ENCODE measurements around the gene PLA2G4A. TPM values are rescaled to one million over a fixed set of nuclear protein-coding genes. Genes with fewer than 3 reads are reported as not detected.

PLA2G4A gene
- total RNA-seq, 3 donors from 2014 or later: 5.3 to 26.8 (median 6.9) TPM

DNA sequence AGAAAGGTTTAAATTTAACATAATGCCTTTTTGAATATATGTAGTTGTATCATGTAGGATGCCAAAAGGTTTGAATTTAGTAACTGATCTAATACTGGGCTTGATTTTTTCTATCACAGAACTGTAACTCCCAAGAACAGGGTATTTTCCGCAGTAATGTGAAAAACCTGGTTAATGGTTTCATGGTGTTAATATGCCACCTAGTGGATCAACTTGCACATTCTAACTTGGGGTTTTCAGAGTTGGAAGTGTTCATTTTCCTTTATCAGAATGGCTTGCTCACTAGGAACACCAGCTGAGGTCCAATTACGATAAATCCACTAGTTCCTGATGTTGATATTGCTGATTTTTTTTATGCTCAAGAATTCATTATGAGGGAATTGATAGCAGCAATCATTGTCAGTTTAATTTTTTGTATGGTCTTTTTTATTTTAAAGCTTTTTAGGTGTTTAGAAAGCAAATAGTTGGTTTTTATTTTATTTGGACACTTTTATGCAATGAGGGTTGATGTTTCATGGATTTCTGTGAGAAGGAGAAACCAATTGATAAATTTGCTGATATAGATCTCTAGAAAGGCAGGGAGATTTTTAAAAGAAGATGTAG lies 157.2 kb downstream of the PLA2G4A start:
- no peak overlapping the region for H3K4me3 ChIP-seq
- H3K4me1 ChIP-seq (ENCODE audit: low read depth): no peaks in the 10 kb centered on the region
- intact Hi-C loops (cut with DNase I, micrococcal nuclease): loop anchor here in 1 of 2 donors (10.0 kb wide), 3 partner anchors 261 to 501 kb away; no protein-coding TSS in a partner anchor
- TF ChIP-seq, protein P1, sequence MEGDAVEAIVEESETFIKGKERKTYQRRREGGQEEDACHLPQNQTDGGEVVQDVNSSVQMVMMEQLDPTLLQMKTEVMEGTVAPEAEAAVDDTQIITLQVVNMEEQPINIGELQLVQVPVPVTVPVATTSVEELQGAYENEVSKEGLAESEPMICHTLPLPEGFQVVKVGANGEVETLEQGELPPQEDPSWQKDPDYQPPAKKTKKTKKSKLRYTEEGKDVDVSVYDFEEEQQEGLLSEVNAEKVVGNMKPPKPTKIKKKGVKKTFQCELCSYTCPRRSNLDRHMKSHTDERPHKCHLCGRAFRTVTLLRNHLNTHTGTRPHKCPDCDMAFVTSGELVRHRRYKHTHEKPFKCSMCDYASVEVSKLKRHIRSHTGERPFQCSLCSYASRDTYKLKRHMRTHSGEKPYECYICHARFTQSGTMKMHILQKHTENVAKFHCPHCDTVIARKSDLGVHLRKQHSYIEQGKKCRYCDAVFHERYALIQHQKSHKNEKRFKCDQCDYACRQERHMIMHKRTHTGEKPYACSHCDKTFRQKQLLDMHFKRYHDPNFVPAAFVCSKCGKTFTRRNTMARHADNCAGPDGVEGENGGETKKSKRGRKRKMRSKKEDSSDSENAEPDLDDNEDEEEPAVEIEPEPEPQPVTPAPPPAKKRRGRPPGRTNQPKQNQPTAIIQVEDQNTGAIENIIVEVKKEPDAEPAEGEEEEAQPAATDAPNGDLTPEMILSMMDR (IDR thresholded peaks at IDR 0.05): peak; percentile 34
- peak; percentile 68 for ATAC-seq
- DNase-seq: peak in 1 of 3 donors; percentile 39
- no peaks in the 10 kb centered on the region for H3K36me3 ChIP-seq (ENCODE audit: low read depth)
- H3K9me3 ChIP-seq: no peaks in the 10 kb centered on the region

GRCh38 chr1:186987065-186987464 lies 158.3 kb downstream of the PLA2G4A start:
- Histone ChIP-seq H3K36me3 (ENCODE audit: low read depth) (no peaks in the 10 kb centered on the region), H3K4me1 (ENCODE audit: low read depth) (no peaks in the 10 kb centered on the region), H3K4me3 (no peak overlapping the region), H3K9me3 (no peaks in the 10 kb centered on the region)
- ATAC-seq (no peak), DNase-seq (no peak)
- intact Hi-C loops (cut with DNase I, micrococcal nuclease): loop anchor here in 1 of 2 donors (10.0 kb wide), 3 partner anchors 262 to 502 kb away; no protein-coding TSS in a partner anchor
- TF ChIP-seq, protein P1 (IDR thresholded peaks at IDR 0.05): no peak

DNA sequence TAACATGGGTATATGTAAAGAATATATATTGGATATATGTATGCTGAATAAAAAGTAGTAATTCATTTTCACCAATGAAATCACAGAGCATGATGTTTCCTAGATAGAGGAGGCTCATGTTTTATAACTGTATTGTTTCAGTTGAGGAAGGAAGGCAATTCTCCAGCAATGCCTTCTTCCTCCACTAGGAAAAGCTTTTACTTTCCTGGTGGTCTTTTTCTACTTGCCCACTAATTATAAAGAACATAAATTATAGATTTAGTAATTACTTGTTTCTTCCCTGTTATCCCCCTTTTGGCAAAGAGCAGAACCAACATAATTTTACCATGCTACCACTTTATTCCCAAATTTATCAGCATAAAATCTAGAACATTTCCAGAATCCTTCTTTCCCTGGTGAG lies 159.0 kb downstream of the PLA2G4A start:
- ATAC-seq (no peak), DNase-seq (no peak)
- H3K9me3 ChIP-seq: no peaks in the 10 kb centered on the region
- H3K4me3 ChIP-seq: no peak overlapping the region
- TF ChIP-seq, protein P1 (IDR thresholded peaks at IDR 0.05): no peak
- intact Hi-C loops (cut with DNase I, micrococcal nuclease): loop anchor here in 1 of 2 donors (10.0 kb wide), 3 partner anchors 263 to 503 kb away; no protein-coding TSS in a partner anchor
- no peaks in the 10 kb centered on the region for H3K4me1 ChIP-seq (ENCODE audit: low read depth)
- H3K36me3 ChIP-seq (ENCODE audit: low read depth): no peaks in the 10 kb centered on the region

DNA sequence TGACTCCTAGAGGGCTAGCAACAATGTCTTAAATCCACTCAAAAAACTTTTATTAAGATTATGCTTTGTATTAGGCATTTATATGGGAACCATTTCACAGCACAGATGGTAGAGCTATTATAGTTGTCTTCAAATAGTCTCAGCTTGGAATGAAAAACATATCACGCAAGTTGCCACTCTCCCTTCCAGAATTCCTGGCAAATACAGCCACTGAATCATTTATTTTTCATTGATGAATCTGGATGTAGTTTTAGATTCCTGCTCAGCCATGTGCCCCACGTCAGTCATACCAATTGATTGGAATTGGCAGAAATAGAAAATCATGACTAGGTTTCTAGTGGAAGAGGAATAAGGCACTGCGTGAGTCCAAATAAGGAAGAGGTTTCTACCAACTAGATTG lies 165.2 kb downstream of the PLA2G4A start:
- Histone ChIP-seq H3K36me3 (ENCODE audit: low read depth) (no peaks in the 10 kb centered on the region), H3K4me3 (no peak overlapping the region), H3K9me3 (no peaks in the 10 kb centered on the region), H3K4me1 (ENCODE audit: low read depth) (no peaks in the 10 kb centered on the region)
- intact Hi-C loops (cut with DNase I, micrococcal nuclease): loop anchor here in 1 of 2 donors (10.0 kb wide), 2 partner anchors 399 to 589 kb away; no protein-coding TSS in a partner anchor
- no peak for ATAC-seq
- TF ChIP-seq, protein P1 (IDR thresholded peaks at IDR 0.05): no peak
- no peak for DNase-seq

- H3K4me3 ChIP-seq: no peak overlapping the region
- no peak for DNase-seq
- ATAC-seq: no peak
- intact Hi-C loops (cut with DNase I, micrococcal nuclease): loop anchor here in 1 of 2 donors (10.0 kb wide), 2 partner anchors 400 to 590 kb away; no protein-coding TSS in a partner anchor
- no peaks in the 10 kb centered on the region for H3K4me1 ChIP-seq (ENCODE audit: low read depth)
- H3K36me3 ChIP-seq (ENCODE audit: low read depth): no peaks in the 10 kb centered on the region
- H3K9me3 ChIP-seq: no peaks in the 10 kb centered on the region
- TF ChIP-seq, protein P1 (IDR thresholded peaks at IDR 0.05): no peak
Observed at GRCh38 chr1:186994897-186995296, 166.1 kb downstream of the PLA2G4A start.

All from mucosa of descending colon (tissue), 3 donors.